Kidney epithelial cell (primary cell): ENCODE data around the gene ENG. TPM values are rescaled to one million over a fixed set of nuclear protein-coding genes. Genes with fewer than 3 reads are reported as not detected.
A peak's percentile ranks its signal among the peaks of the same experiment; 100 is the strongest.

Experiments used
- DNase-seq: peaks from one replicate; pipeline ENCODE4 v3.0.0-alpha.2; 2010; ENCODE audit warnings: low read depth
- H3K27me3 ChIP-seq: 2 replicates; pipeline ENCODE4 v1.6.0; 2011; ENCODE audit warnings: low read length; ENCODE audit not compliant: control insufficient read depth, insufficient read depth
- H3K36me3 ChIP-seq: 2 replicates; pipeline ENCODE4 v1.5.1; 2011; ENCODE audit warnings: low read length; ENCODE audit not compliant: control insufficient read depth, insufficient read depth
- H3K4me3 ChIP-seq: 2 replicates; pipeline ENCODE4 v1.5.1; 2011; ENCODE audit warnings: low read depth, mild to moderate bottlenecking, control low read depth, low read length
- total RNA-seq: library from RNA; depleted of rRNA; stranded (reverse); fragments of >200 nt; gene quantifications from 2 replicates; pipeline ENCODE4 v1.2.3, GENCODE V29; 2015
- TF ChIP-seq, protein P1 (sequence below): IDR thresholded peaks from 2 replicates; pipeline ENCODE4 v1.5.1; 2011; ENCODE audit warnings: mild to moderate bottlenecking, moderate library complexity, low read length, control low read depth, inconsistent platforms; ENCODE audit not compliant: insufficient read depth, poor library complexity, severe bottlenecking

ENG gene
- total RNA-seq, 1 donor from 2014 or later = 3.4 TPM

DNA sequence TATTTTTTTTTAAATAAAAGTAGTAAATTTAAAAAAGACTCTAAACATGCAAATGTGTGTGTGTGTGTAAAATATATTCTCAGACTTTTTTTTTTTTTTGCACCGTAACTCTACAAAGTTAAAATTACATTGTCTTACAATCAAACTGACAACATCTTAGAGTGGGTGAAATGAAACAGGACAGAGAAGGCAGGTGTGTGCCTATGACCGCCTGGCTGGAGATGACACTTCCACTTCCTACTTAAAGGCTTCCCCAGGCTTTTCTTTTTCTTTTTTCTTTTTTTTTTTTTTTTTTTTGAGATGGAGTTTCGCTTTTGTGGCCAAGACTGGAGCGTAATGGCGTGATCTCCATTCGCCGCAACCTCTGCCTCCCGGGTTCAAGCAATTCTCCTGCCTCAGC, 25.7 kb upstream of the ENG start:
- Histone ChIP-seq H3K4me3 (no peak overlapping the region), H3K36me3 (no peaks in the 10 kb centered on the region), H3K27me3 (no peaks in the 10 kb centered on the region)
- no peak for DNase-seq
- TF ChIP-seq, protein P1, sequence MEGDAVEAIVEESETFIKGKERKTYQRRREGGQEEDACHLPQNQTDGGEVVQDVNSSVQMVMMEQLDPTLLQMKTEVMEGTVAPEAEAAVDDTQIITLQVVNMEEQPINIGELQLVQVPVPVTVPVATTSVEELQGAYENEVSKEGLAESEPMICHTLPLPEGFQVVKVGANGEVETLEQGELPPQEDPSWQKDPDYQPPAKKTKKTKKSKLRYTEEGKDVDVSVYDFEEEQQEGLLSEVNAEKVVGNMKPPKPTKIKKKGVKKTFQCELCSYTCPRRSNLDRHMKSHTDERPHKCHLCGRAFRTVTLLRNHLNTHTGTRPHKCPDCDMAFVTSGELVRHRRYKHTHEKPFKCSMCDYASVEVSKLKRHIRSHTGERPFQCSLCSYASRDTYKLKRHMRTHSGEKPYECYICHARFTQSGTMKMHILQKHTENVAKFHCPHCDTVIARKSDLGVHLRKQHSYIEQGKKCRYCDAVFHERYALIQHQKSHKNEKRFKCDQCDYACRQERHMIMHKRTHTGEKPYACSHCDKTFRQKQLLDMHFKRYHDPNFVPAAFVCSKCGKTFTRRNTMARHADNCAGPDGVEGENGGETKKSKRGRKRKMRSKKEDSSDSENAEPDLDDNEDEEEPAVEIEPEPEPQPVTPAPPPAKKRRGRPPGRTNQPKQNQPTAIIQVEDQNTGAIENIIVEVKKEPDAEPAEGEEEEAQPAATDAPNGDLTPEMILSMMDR = no peak

- DNase-seq = no peak
- no peak overlapping the region for H3K4me3 ChIP-seq
- TF ChIP-seq, protein P1 = no peak
- no peaks in the 10 kb centered on the region for H3K36me3 ChIP-seq
- no peaks in the 10 kb centered on the region for H3K27me3 ChIP-seq
Measured at GRCh38 chr9:127878652-127879390, 24.4 kb upstream of the ENG start.

- H3K36me3 ChIP-seq = no peaks in the 10 kb centered on the region
- TF ChIP-seq, protein P1 = no peak
- peak overlapping the region; percentile 45 for H3K4me3 ChIP-seq
- DNase-seq = no peak
- no peaks in the 10 kb centered on the region for H3K27me3 ChIP-seq
Measured at GRCh38 chr9:127878001-127878651, 23.7 kb upstream of the ENG start.

- no peak for DNase-seq
- Histone ChIP-seq H3K36me3 (no peaks in the 10 kb centered on the region), H3K27me3 (no peaks in the 10 kb centered on the region), H3K4me3 (peak within 1 kb of the TSS; percentile 45)
- TF ChIP-seq, protein P1 = no peak
Measured at GRCh38 chr9:127877566-127877998, 23.1 kb upstream of the ENG start, which contains the start of gene AK1. AK1 (minus strand) TSS chr9:127877675; CDS start chr9:127874617, 3,058 bp downstream.

DNA sequence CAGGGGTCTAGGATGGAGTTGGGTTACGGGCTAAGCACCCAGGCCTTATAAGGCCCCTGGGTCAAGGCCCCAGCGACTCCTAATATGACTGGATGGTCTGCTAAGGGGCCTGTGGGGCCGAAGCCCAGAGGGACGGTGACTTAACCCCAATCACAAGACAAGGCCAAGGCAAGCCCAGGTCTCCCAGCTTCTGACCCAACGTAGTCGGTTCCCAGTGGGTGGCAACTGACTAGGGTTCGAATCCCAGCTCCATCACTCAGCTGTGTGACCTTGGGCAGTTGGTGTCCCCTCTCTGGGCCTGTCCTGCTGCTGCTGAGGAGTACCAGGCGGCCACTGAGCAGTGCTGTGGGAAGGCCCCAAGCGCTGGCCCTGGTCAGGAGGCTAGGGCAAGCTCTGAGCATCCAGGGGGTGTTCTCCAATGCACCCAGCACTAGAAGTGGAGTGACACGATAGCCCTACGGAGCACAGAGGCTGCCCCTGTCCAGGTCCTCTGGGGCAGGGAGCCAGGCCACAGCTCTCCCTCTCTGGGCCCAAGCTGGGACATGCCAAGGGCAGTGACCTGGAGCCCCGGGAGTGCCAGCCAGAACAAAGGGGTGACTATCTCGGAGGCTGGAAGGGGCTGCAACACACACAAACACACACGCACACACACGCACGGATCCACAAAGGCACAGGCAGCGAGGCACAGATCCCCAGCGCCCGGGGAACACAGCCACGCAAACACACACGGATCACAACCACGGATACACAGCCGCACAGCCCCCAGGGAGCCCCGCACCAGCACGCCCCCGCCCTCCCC, 22.5 kb upstream of the ENG start:
- peak overlapping the region; percentile 45 for H3K4me3 ChIP-seq

More for the DNA sequence above, 22.5 kb upstream of the ENG start:
- no peaks in the 10 kb centered on the region for H3K27me3 ChIP-seq
- TF ChIP-seq, protein P1 = no peak
- DNase-seq = no peak
- no peaks in the 10 kb centered on the region for H3K36me3 ChIP-seq
